ENCODE data around the gene FBXL4.

DNA sequence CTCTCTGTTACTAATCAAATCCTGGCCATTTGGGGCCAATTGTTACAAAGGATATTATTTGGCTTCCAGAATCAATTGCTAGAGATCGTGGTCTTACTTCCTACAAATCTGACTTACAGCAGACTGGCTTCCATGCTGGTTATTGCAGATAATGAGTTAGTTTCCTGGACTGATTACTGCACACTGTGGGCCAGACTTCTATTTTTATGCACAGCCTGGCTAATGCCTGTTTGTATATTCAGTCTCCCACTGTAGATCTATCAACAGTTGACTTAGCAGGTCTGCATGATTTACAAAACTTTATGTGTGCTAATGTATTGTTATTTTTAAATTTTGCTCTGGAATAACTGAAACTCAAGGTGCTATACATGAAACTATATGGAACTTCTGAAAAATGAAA lies 25.8 kb upstream of the FBXL4 start:
- TF ChIP-seq CTCF (IDR thresholded peaks at IDR 0.05) (no peak), POLR2A (IDR thresholded peaks at IDR 0.05) (no peak)
